Measurements from ENCODE around the gene HOXC12.

HOXC12 gene

GRCh38 chr12:53965281-53966084, 10.8 kb downstream of the HOXC12 start:
- TF ChIP-seq CTCF (IDR thresholded peaks at IDR 0.05; ENCODE audit: insufficient read depth, missing control alignments) = no peak
- DNase-seq (ENCODE audit: insufficient read length, low spot score) = no peak

GRCh38 chr12:53966085-53966384, 11.3 kb downstream of the HOXC12 start:
- no peak for DNase-seq (ENCODE audit: insufficient read length, low spot score)
- TF ChIP-seq CTCF (IDR thresholded peaks at IDR 0.05; ENCODE audit: insufficient read depth, missing control alignments) = no peak
- FAIRE-seq = no peak

More at GRCh38 chr12:53965281-53966084, 10.8 kb downstream of the HOXC12 start:
- FAIRE-seq = no peak

GRCh38 chr12:53966385-53967133, 11.9 kb downstream of the HOXC12 start:
- DNase-seq (ENCODE audit: insufficient read length, low spot score) (no peak), FAIRE-seq (no peak)
- no peak for TF ChIP-seq CTCF (IDR thresholded peaks at IDR 0.05; ENCODE audit: insufficient read depth, missing control alignments)

GRCh38 chr12:53967421-53967925, 12.8 kb downstream of the HOXC12 start:
- DNase-seq (ENCODE audit: insufficient read length, low spot score) = no peak
- no peak for TF ChIP-seq CTCF (IDR thresholded peaks at IDR 0.05; ENCODE audit: insufficient read depth, missing control alignments)
- FAIRE-seq = no peak

- FAIRE-seq (no peak), DNase-seq (ENCODE audit: insufficient read length, low spot score) (no peak)
- TF ChIP-seq CTCF (IDR thresholded peaks at IDR 0.05; ENCODE audit: insufficient read depth, missing control alignments) = no peak
Observed at GRCh38 chr12:53968214-53969127, 13.8 kb downstream of the HOXC12 start.

- FAIRE-seq = no peak
Observed at GRCh38 chr12:53969588-53970259, 15.0 kb downstream of the HOXC12 start.

More at GRCh38 chr12:53969588-53970259, 15.0 kb downstream of the HOXC12 start:
- no peak for TF ChIP-seq CTCF (IDR thresholded peaks at IDR 0.05; ENCODE audit: insufficient read depth, missing control alignments)
- DNase-seq (ENCODE audit: insufficient read length, low spot score) = no peak

All from D721Med (cell line).